ENCODE results near the gene CAMSAP3. TPM values are rescaled to one million over a fixed set of nuclear protein-coding genes. Genes with fewer than 3 reads are reported as not detected.

Gene CAMSAP3
- polyA plus RNA-seq, 2 of the 4 experiments (the other 2 are of a cell fraction) = 1.3 to 3.6 TPM

Small RNA genes lying within 50 kb of the gene (small RNA-seq; reads per million reads assigned to genes)
- 0 reads per million in 6 experiments for gene MIR6792

Other genes with a start within 250 kb of the CAMSAP3 start
- gene ARHGEF18, start 246.9 kb upstream of the CAMSAP3 start, polyA plus RNA-seq (2011; rRNA removed) = 5.7 and 7.4 TPM in 2 replicates
- 16.8 to 20.7 TPM (median 18.6 TPM) in 3 replicates for gene ARHGEF18, start 246.9 kb upstream of the CAMSAP3 start, polyA plus RNA-seq (2017; fragmentation: RNase III; extraction: RNeasy Plus Mini Kit Qiagen cat#74134 plus additional on column Dnase treatment)
- gene PEX11G, start 106.8 kb upstream of the CAMSAP3 start, polyA plus RNA-seq (2011; rRNA removed) = 1.3 and 1.5 TPM in 2 replicates
- gene PEX11G, start 106.8 kb upstream of the CAMSAP3 start, polyA plus RNA-seq (2017; fragmentation: RNase III; extraction: RNeasy Plus Mini Kit Qiagen cat#74134 plus additional on column Dnase treatment) = 1.8 to 2.9 TPM (median 1.9 TPM) in 3 replicates
- 9.5 and 9.9 TPM in 2 replicates for gene ZNF358, start 79.8 kb upstream of the CAMSAP3 start, polyA plus RNA-seq (2011; rRNA removed)
- gene ZNF358, start 79.8 kb upstream of the CAMSAP3 start, polyA plus RNA-seq (2017; fragmentation: RNase III; extraction: RNeasy Plus Mini Kit Qiagen cat#74134 plus additional on column Dnase treatment) = 10.7 to 15.4 TPM (median 14.0 TPM) in 3 replicates
- gene MCOLN1, start 73.2 kb upstream of the CAMSAP3 start, polyA plus RNA-seq (2011; rRNA removed) = 13.1 and 13.5 TPM in 2 replicates
- gene MCOLN1, start 73.2 kb upstream of the CAMSAP3 start, polyA plus RNA-seq (2017; fragmentation: RNase III; extraction: RNeasy Plus Mini Kit Qiagen cat#74134 plus additional on column Dnase treatment) = 8.4 to 13.4 TPM (median 12.6 TPM) in 3 replicates
- gene PNPLA6, start 60.1 kb upstream of the CAMSAP3 start, polyA plus RNA-seq (2011; rRNA removed) = 13.8 and 17.0 TPM in 2 replicates
- 40.8 to 66.1 TPM (median 58.1 TPM) in 3 replicates for gene PNPLA6, start 60.1 kb upstream of the CAMSAP3 start, polyA plus RNA-seq (2017; fragmentation: RNase III; extraction: RNeasy Plus Mini Kit Qiagen cat#74134 plus additional on column Dnase treatment)
- 13.9 and 15.0 TPM in 2 replicates for gene XAB2, start 33.7 kb downstream of the CAMSAP3 start, polyA plus RNA-seq (2011; rRNA removed)
- 21.2 to 22.2 TPM (median 21.6 TPM) in 3 replicates for gene XAB2, start 33.7 kb downstream of the CAMSAP3 start, polyA plus RNA-seq (2017; fragmentation: RNase III; extraction: RNeasy Plus Mini Kit Qiagen cat#74134 plus additional on column Dnase treatment)
- 28.5 and 48.6 TPM in 2 replicates for gene PET100, start 33.9 kb downstream of the CAMSAP3 start, polyA plus RNA-seq (2011; rRNA removed)
- gene PET100, start 33.9 kb downstream of the CAMSAP3 start, polyA plus RNA-seq (2017; fragmentation: RNase III; extraction: RNeasy Plus Mini Kit Qiagen cat#74134 plus additional on column Dnase treatment) = 85.0 to 109 TPM (median 99.3 TPM) in 3 replicates
- not detected in 2 replicates for gene PCP2, start 37.9 kb downstream of the CAMSAP3 start, polyA plus RNA-seq (2011; rRNA removed)
- gene PCP2, start 37.9 kb downstream of the CAMSAP3 start, polyA plus RNA-seq (2017; fragmentation: RNase III; extraction: RNeasy Plus Mini Kit Qiagen cat#74134 plus additional on column Dnase treatment) = 0.19 to 0.41 TPM (median 0.26 TPM) in 3 replicates
- gene STXBP2, start 41.2 kb downstream of the CAMSAP3 start, polyA plus RNA-seq (2011; rRNA removed) = 44.4 and 47.2 TPM in 2 replicates
- 39.4 to 47.6 TPM (median 41.4 TPM) in 3 replicates for gene STXBP2, start 41.2 kb downstream of the CAMSAP3 start, polyA plus RNA-seq (2017; fragmentation: RNase III; extraction: RNeasy Plus Mini Kit Qiagen cat#74134 plus additional on column Dnase treatment)
- gene RETN, start 73.2 kb downstream of the CAMSAP3 start, polyA plus RNA-seq (2011; rRNA removed) = not detected in 2 replicates
- not detected in 3 replicates for gene RETN, start 73.2 kb downstream of the CAMSAP3 start, polyA plus RNA-seq (2017; fragmentation: RNase III; extraction: RNeasy Plus Mini Kit Qiagen cat#74134 plus additional on column Dnase treatment)
- 0.05 and 0.17 TPM in 2 replicates for gene MCEMP1, start 81.2 kb downstream of the CAMSAP3 start, polyA plus RNA-seq (2011; rRNA removed)
- not detected in 3 replicates for gene MCEMP1, start 81.2 kb downstream of the CAMSAP3 start, polyA plus RNA-seq (2017; fragmentation: RNase III; extraction: RNeasy Plus Mini Kit Qiagen cat#74134 plus additional on column Dnase treatment)
- gene TRAPPC5, start 85.0 kb downstream of the CAMSAP3 start, polyA plus RNA-seq (2011; rRNA removed) = 23.8 and 31.6 TPM in 2 replicates
- gene TRAPPC5, start 85.0 kb downstream of the CAMSAP3 start, polyA plus RNA-seq (2017; fragmentation: RNase III; extraction: RNeasy Plus Mini Kit Qiagen cat#74134 plus additional on column Dnase treatment) = 50.9 to 60.8 TPM (median 59.8 TPM) in 3 replicates
- gene FCER2, start 106.3 kb downstream of the CAMSAP3 start, polyA plus RNA-seq (2011; rRNA removed) = not detected in 2 replicates
- not detected in 3 replicates for gene FCER2, start 106.3 kb downstream of the CAMSAP3 start, polyA plus RNA-seq (2017; fragmentation: RNase III; extraction: RNeasy Plus Mini Kit Qiagen cat#74134 plus additional on column Dnase treatment)
- not detected in 2 replicates for gene CLEC4G, start 136.2 kb downstream of the CAMSAP3 start, polyA plus RNA-seq (2011; rRNA removed)
- not detected in 3 replicates for gene CLEC4G, start 136.2 kb downstream of the CAMSAP3 start, polyA plus RNA-seq (2017; fragmentation: RNase III; extraction: RNeasy Plus Mini Kit Qiagen cat#74134 plus additional on column Dnase treatment)
- gene CD209, start 151.7 kb downstream of the CAMSAP3 start, polyA plus RNA-seq (2011; rRNA removed) = not detected in 2 replicates
- not detected in 3 replicates for gene CD209, start 151.7 kb downstream of the CAMSAP3 start, polyA plus RNA-seq (2017; fragmentation: RNase III; extraction: RNeasy Plus Mini Kit Qiagen cat#74134 plus additional on column Dnase treatment)
- not detected in 2 replicates for gene CLEC4M, start 167.4 kb downstream of the CAMSAP3 start, polyA plus RNA-seq (2011; rRNA removed)
- not detected in 3 replicates for gene CLEC4M, start 167.4 kb downstream of the CAMSAP3 start, polyA plus RNA-seq (2017; fragmentation: RNase III; extraction: RNeasy Plus Mini Kit Qiagen cat#74134 plus additional on column Dnase treatment)
- 1.1 and 1.2 TPM in 2 replicates for gene EVI5L, start 234.4 kb downstream of the CAMSAP3 start, polyA plus RNA-seq (2011; rRNA removed)
- 1.2 to 2.3 TPM (median 1.8 TPM) in 3 replicates for gene EVI5L, start 234.4 kb downstream of the CAMSAP3 start, polyA plus RNA-seq (2017; fragmentation: RNase III; extraction: RNeasy Plus Mini Kit Qiagen cat#74134 plus additional on column Dnase treatment)